Measurements from ENCODE around the gene CST2.
"Not testable (repeated sequence)": the region's sequence is repeated elsewhere in the genome, so short reads cannot be mapped to it uniquely, and the experiment has no call there.

The CST2 gene

GRCh38 chr20:23811559-23811958 is 15.0 kb downstream of the CST2 start:
- not testable (repeated sequence) for H3K4me1 ChIP-seq (ENCODE audit: control insufficient read depth, insufficient read depth, low read depth, low read length); H2BK15ac ChIP-seq (ENCODE audit: low read depth, poor library complexity, severe bottlenecking); H3K9me3 ChIP-seq (ENCODE audit: control insufficient read depth, low read length); H2AFZ ChIP-seq (ENCODE audit: low read depth, low read length); H2BK120ac ChIP-seq (ENCODE audit: low read depth, low read length); H3K9ac ChIP-seq (ENCODE audit: low read length); H3K27me3 ChIP-seq (ENCODE audit: control insufficient read depth in 1 of 2, insufficient read depth in 1 of 2, low read length in 2 of 2); H3K23ac ChIP-seq (ENCODE audit: low read length in 2 of 2); H4K8ac ChIP-seq (ENCODE audit: low read length); H3K4me3 ChIP-seq (ENCODE audit: insufficient read depth in 1 of 2, low read depth in 1 of 2, low read length in 2 of 2); H4K91ac ChIP-seq (ENCODE audit: low read length); DNase-seq; H2BK12ac ChIP-seq (ENCODE audit: low read length in 2 of 2); H2AK5ac ChIP-seq (ENCODE audit: low read length, severe bottlenecking); H3K4ac ChIP-seq (ENCODE audit: low read depth in 1 of 2, low read length in 2 of 2); H3K14ac ChIP-seq (ENCODE audit: low read length in 2 of 2); H3K36me3 ChIP-seq (ENCODE audit: control insufficient read depth in 1 of 2, insufficient read depth in 2 of 2, low read depth in 1 of 2, low read length in 2 of 2); H3K27ac ChIP-seq (ENCODE audit: low read length, poor library complexity, severe bottlenecking); H3K79me1 ChIP-seq (replicated peaks; ENCODE audit: low read length, poor library complexity, severe bottlenecking); H2BK5ac ChIP-seq (ENCODE audit: low read depth, low read length, poor library complexity, severe bottlenecking); H3K18ac ChIP-seq (ENCODE audit: low read depth in 1 of 2, low read length in 2 of 2); H3K4me2 ChIP-seq (ENCODE audit: low read length, poor library complexity, severe bottlenecking)
- 100% methylated on average over 1 of the region's 1 CpG for WGBS

GRCh38 chr20:23810349-23810748 is 16.2 kb downstream of the CST2 start:
- not testable (repeated sequence) for H3K18ac ChIP-seq (ENCODE audit: low read depth in 1 of 2, low read length in 2 of 2); H3K9me3 ChIP-seq (ENCODE audit: control insufficient read depth, low read length); H4K8ac ChIP-seq (ENCODE audit: low read length); H3K4ac ChIP-seq (ENCODE audit: low read depth in 1 of 2, low read length in 2 of 2); H3K4me1 ChIP-seq (ENCODE audit: control insufficient read depth, insufficient read depth, low read depth, low read length); H3K14ac ChIP-seq (ENCODE audit: low read length in 2 of 2); H2AK5ac ChIP-seq (ENCODE audit: low read length, severe bottlenecking); DNase-seq; H2AFZ ChIP-seq (ENCODE audit: low read depth, low read length); H3K4me3 ChIP-seq (ENCODE audit: insufficient read depth in 1 of 2, low read depth in 1 of 2, low read length in 2 of 2); H3K9ac ChIP-seq (ENCODE audit: low read length); H3K27ac ChIP-seq (ENCODE audit: low read length, poor library complexity, severe bottlenecking); H2BK5ac ChIP-seq (ENCODE audit: low read depth, low read length, poor library complexity, severe bottlenecking); H3K4me2 ChIP-seq (ENCODE audit: low read length, poor library complexity, severe bottlenecking); H3K27me3 ChIP-seq (ENCODE audit: control insufficient read depth in 1 of 2, insufficient read depth in 1 of 2, low read length in 2 of 2); H2BK15ac ChIP-seq (ENCODE audit: low read depth, poor library complexity, severe bottlenecking); H2BK120ac ChIP-seq (ENCODE audit: low read depth, low read length); H3K79me1 ChIP-seq (replicated peaks; ENCODE audit: low read length, poor library complexity, severe bottlenecking); H3K23ac ChIP-seq (ENCODE audit: low read length in 2 of 2); H2BK12ac ChIP-seq (ENCODE audit: low read length in 2 of 2); H4K91ac ChIP-seq (ENCODE audit: low read length); H3K36me3 ChIP-seq (ENCODE audit: control insufficient read depth in 1 of 2, insufficient read depth in 2 of 2, low read depth in 1 of 2, low read length in 2 of 2)
- WGBS: 70% methylated on average over 2 of the region's 2 CpGs

GRCh38 chr20:23800865-23801264 is 25.7 kb downstream of the CST2 start:
- Histone ChIP-seq H2AFZ (ENCODE audit: low read depth, low read length) (no peak overlapping the region), H2BK5ac (ENCODE audit: low read depth, low read length, poor library complexity, severe bottlenecking) (no peak overlapping the region), H3K27me3 (ENCODE audit: control insufficient read depth in 1 of 2, insufficient read depth in 1 of 2, low read length in 2 of 2) (peaks cover 10 to 26% of the 10 kb centered on the region in 2 experiments), H3K9me3 (ENCODE audit: control insufficient read depth, low read length) (no peaks in the 10 kb centered on the region), H3K9ac (ENCODE audit: low read length) (no peak overlapping the region), H4K91ac (ENCODE audit: low read length) (no peak overlapping the region), H3K4ac (ENCODE audit: low read depth in 1 of 2, low read length in 2 of 2) (no peak overlapping the region), H3K4me3 (ENCODE audit: insufficient read depth in 1 of 2, low read depth in 1 of 2, low read length in 2 of 2) (no peak overlapping the region), H3K27ac (ENCODE audit: low read length, poor library complexity, severe bottlenecking) (no peak overlapping the region), H3K4me1 (ENCODE audit: control insufficient read depth, insufficient read depth, low read depth, low read length) (no peaks in the 10 kb centered on the region), H3K36me3 (ENCODE audit: control insufficient read depth in 1 of 2, insufficient read depth in 2 of 2, low read depth in 1 of 2, low read length in 2 of 2) (no peaks in the 10 kb centered on the region), H2BK12ac (ENCODE audit: low read length in 2 of 2) (no peak overlapping the region), H2BK15ac (ENCODE audit: low read depth, poor library complexity, severe bottlenecking) (no peak overlapping the region), H3K18ac (ENCODE audit: low read depth in 1 of 2, low read length in 2 of 2) (no peak overlapping the region), H2BK120ac (ENCODE audit: low read depth, low read length) (no peak overlapping the region), H4K8ac (ENCODE audit: low read length) (no peak overlapping the region), H3K23ac (ENCODE audit: low read length in 2 of 2) (no peak overlapping the region), H3K4me2 (ENCODE audit: low read length, poor library complexity, severe bottlenecking) (no peak overlapping the region), H3K79me1 (replicated peaks; ENCODE audit: low read length, poor library complexity, severe bottlenecking) (no peaks in the 10 kb centered on the region), H2AK5ac (ENCODE audit: low read length, severe bottlenecking) (no peak overlapping the region), H3K14ac (ENCODE audit: low read length in 2 of 2) (no peak overlapping the region)
- DNase-seq: no peak
- WGBS: 92% methylated on average over 3 of the region's 3 CpGs

- not testable (repeated sequence) for H3K14ac ChIP-seq (ENCODE audit: low read length in 2 of 2)
Measured at GRCh38 chr20:23799216-23799847, 27.2 kb downstream of the CST2 start.

More at GRCh38 chr20:23799216-23799847, 27.2 kb downstream of the CST2 start:
- H2BK120ac ChIP-seq (ENCODE audit: low read depth, low read length); H3K9me3 ChIP-seq (ENCODE audit: control insufficient read depth, low read length); H3K27ac ChIP-seq (ENCODE audit: low read length, poor library complexity, severe bottlenecking); H4K91ac ChIP-seq (ENCODE audit: low read length); H3K4me3 ChIP-seq (ENCODE audit: insufficient read depth in 1 of 2, low read depth in 1 of 2, low read length in 2 of 2); H3K9ac ChIP-seq (ENCODE audit: low read length); H2AFZ ChIP-seq (ENCODE audit: low read depth, low read length); H2AK5ac ChIP-seq (ENCODE audit: low read length, severe bottlenecking); H2BK5ac ChIP-seq (ENCODE audit: low read depth, low read length, poor library complexity, severe bottlenecking); H3K79me1 ChIP-seq (replicated peaks; ENCODE audit: low read length, poor library complexity, severe bottlenecking); H3K4ac ChIP-seq (ENCODE audit: low read depth in 1 of 2, low read length in 2 of 2); H2BK12ac ChIP-seq (ENCODE audit: low read length in 2 of 2); H4K8ac ChIP-seq (ENCODE audit: low read length); H3K18ac ChIP-seq (ENCODE audit: low read depth in 1 of 2, low read length in 2 of 2); H3K4me1 ChIP-seq (ENCODE audit: control insufficient read depth, insufficient read depth, low read depth, low read length); H3K4me2 ChIP-seq (ENCODE audit: low read length, poor library complexity, severe bottlenecking); H3K36me3 ChIP-seq (ENCODE audit: control insufficient read depth in 1 of 2, insufficient read depth in 2 of 2, low read depth in 1 of 2, low read length in 2 of 2); H3K23ac ChIP-seq (ENCODE audit: low read length in 2 of 2); H2BK15ac ChIP-seq (ENCODE audit: low read depth, poor library complexity, severe bottlenecking): not testable (repeated sequence)
- DNase-seq: peak; percentile 43
- peaks cover 10 to 28% of the 10 kb centered on the region in 2 experiments for H3K27me3 ChIP-seq (ENCODE audit: control insufficient read depth in 1 of 2, insufficient read depth in 1 of 2, low read length in 2 of 2)
- 17% methylated on average over 2 of the region's 4 CpGs for WGBS

All from mesenchymal stem cell (in vitro differentiated cells and primary cell).